Measurements from ENCODE around the gene MCTP1.
"Not testable (repeated sequence)": the region's sequence is repeated elsewhere in the genome, so short reads cannot be mapped to it uniquely, and the experiment has no call there.

Gene MCTP1

GRCh38 chr5:95029569-95030366 is 255.1 kb downstream of the MCTP1 start:
- no peak for DNase-seq (ENCODE audit: low read depth in 2 of 2)

- DNase-seq (ENCODE audit: low read depth in 2 of 2) = no peak
Observed at GRCh38 chr5:95027775-95028174, 257.1 kb downstream of the MCTP1 start.

GRCh38 chr5:95027151-95027721 is 257.7 kb downstream of the MCTP1 start:
- no peak for DNase-seq (ENCODE audit: low read depth in 2 of 2)

- DNase-seq (ENCODE audit: low read depth in 2 of 2) = no peak
Observed at GRCh38 chr5:95026718-95027117, 258.2 kb downstream of the MCTP1 start.

GRCh38 chr5:95022967-95023695 is 261.8 kb downstream of the MCTP1 start:
- DNase-seq (ENCODE audit: low read depth in 2 of 2) = no peak

- DNase-seq (ENCODE audit: low read depth in 2 of 2) = no peak
Observed at GRCh38 chr5:95020345-95020744, 264.5 kb downstream of the MCTP1 start.

- DNase-seq (ENCODE audit: low read depth in 2 of 2) = no peak
Observed at GRCh38 chr5:95018946-95019345, 265.9 kb downstream of the MCTP1 start.

GRCh38 chr5:95018511-95018910 is 266.4 kb downstream of the MCTP1 start:
- DNase-seq (ENCODE audit: low read depth in 2 of 2) = no peak

- DNase-seq (ENCODE audit: low read depth in 2 of 2) = no peak
Observed at GRCh38 chr5:95009812-95010211, 275.1 kb downstream of the MCTP1 start.

- no peak for DNase-seq (ENCODE audit: low read depth in 2 of 2)
Observed at GRCh38 chr5:95007921-95008597, 276.8 kb downstream of the MCTP1 start.

- DNase-seq (ENCODE audit: low read depth in 2 of 2) = no peak
Observed at GRCh38 chr5:95005811-95006210, 279.1 kb downstream of the MCTP1 start.

- DNase-seq (ENCODE audit: low read depth in 2 of 2) = no peak
Observed at GRCh38 chr5:94998670-94999069, 286.2 kb downstream of the MCTP1 start.

- not testable (repeated sequence) for DNase-seq (ENCODE audit: low read depth in 2 of 2)
Observed at GRCh38 chr5:94994537-94994936, 290.4 kb downstream of the MCTP1 start.

- DNase-seq (ENCODE audit: low read depth in 2 of 2) = no peak
Observed at GRCh38 chr5:94993491-94993890, 291.4 kb downstream of the MCTP1 start.

- DNase-seq (ENCODE audit: low read depth in 2 of 2) = no peak
Observed at GRCh38 chr5:94992325-94992724, 292.6 kb downstream of the MCTP1 start.

- DNase-seq (ENCODE audit: low read depth in 2 of 2) = no peak
Observed at GRCh38 chr5:94983861-94984535, 300.9 kb downstream of the MCTP1 start.

- DNase-seq (ENCODE audit: low read depth in 2 of 2) = no peak
Observed at GRCh38 chr5:94977437-94977836, 307.5 kb downstream of the MCTP1 start.

- no peak for DNase-seq (ENCODE audit: low read depth in 2 of 2)
Observed at GRCh38 chr5:94976853-94977252, 308.0 kb downstream of the MCTP1 start.

GRCh38 chr5:94972268-94972667 is 312.6 kb downstream of the MCTP1 start:
- no peak for DNase-seq (ENCODE audit: low read depth in 2 of 2)

- DNase-seq (ENCODE audit: low read depth in 2 of 2) = no peak
Observed at GRCh38 chr5:94969174-94969573, 315.7 kb downstream of the MCTP1 start.

GRCh38 chr5:94968507-94969095 is 316.3 kb downstream of the MCTP1 start:
- no peak for DNase-seq (ENCODE audit: low read depth in 2 of 2)
